Activated naive CD4-positive, alpha-beta T cell treated with Interleukin-2 at 50 U/mL for 16 hours (primary cell): ENCODE measurements around the gene PSD.

Source experiments
- DNase-seq: peaks from one replicate; pipeline ENCODE4 v3.0.0-alpha.2; 2020

Gene PSD

DNA sequence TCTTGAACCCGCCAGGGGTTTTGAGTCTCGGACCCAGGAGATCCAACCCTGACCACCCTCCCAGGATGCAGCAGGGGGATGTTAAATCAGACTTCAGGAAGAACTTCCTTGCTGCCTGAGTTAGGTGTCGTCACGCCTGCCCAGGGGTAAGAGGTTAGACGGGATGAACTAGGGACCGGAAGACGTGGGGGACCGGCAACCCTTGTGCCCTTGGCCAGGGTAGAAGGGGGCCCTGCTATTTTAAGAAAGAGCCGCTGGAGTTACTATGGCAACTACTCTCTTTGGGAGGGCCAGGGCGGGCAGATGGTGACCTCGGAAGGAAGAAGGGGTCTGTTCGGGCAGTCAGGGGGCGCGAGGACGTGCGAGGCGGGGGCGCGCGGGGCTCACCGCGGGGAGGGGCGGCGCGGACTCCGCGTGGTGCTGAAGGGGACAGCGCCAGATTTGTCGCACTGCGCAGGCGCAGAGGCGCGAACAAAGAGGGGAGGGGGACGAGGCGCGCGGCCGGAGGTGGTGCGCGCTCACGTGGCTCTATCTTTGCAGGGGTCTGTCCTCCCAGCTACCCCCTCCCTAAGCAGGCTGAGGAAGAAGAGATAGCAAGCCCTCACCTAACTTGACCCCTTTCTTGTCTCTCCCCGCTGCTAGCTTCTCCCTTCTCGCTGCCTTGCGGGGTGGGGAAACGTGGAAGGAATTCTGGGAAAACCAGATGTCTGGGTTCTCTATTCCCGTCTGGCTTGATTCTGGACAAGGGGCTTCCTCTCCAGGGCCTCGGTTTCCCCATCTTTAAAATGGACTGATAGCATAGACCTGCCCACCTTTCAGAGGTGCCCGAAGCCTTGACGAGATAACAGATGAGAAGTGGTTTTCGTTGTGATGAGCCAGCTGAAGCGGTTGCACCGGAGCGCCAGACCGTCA, 940 bp upstream of the PSD start:
- peak; percentile 72 for DNase-seq

- DNase-seq, result no peak
These were observed 1.9 kb downstream of the PSD start for GRCh38 chr10:102416695-102417094.

DNA sequence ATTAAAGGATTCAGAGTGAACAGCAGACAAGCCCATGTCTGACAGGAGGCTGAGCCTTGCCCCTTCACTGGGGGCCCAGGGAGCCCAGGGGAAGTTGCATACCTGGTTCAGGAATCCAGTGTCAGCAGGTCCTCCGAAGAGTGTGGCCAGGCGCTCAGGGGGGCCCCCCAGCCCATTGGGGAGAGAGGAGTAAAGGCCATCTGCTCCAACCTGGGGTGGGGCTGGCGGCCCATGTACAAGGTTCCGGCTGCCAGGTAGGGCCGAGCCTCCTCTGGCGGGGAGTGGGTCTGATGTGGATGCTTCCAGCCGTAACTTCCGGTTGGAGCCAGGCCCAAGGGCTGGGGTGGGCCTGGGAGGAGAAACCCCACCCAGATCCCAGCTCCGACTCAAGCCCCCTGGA, 2.3 kb downstream of the PSD start:
- DNase-seq, result no peak

DNA sequence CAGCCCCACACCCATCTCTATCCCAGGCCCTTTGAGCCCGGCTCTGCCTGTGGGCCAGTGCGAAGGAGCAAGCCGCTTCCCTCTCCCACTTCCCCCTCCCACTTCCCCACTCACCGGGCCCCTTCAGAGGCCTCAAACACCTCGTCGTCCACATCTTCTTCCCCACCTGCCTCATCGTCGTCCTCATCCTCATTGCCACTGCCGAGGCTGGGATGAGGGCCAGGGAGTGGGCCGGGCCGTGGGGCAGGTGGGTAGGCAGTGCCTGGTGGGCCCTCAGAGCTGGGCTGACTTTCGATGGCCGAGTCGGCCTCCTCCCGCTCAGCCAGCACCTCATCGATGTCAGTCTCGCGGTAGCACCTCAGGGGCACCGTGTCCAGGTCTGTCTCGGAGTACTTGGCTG, 3.8 kb downstream of the PSD start:
- no peak for DNase-seq

DNA sequence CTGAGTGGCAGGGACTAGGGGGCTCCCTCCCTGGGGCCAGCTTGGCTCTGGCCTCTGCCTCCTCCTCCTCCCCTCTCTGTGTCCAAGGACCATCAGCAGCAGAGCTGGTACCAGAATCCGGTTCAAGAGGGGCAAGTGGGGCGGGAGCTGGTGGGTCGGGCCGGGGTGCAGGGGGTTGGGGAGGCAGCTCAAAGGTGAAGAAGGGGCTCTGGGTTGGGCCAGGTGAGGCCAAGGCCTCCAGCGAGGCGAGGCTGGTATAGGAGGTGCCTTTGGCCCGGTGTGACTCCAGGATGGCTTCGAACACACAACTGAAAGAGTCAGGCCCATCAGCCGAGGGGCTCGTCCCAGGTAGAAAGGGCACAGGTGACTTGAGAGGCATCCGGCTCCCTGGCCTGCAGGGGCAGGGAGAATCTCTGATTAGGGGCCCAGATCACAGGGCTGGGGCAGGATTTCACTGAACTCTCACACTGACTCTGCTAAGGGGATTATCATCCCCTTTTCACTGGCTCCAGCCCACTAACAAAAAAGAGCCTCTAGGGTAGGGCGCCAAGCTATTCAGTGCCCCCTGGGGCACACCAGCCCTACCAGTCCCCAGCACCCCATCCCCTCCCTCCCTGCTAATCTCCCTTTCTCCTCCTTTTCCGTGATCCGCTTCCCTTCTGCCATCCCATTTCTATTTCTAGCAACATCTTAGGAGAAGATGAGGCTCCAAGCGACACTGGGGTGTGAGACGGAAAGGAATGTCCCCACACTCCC, 4.6 kb downstream of the PSD start:
- DNase-seq, result no peak

GRCh38 chr10:102413053-102413705, 5.4 kb downstream of the PSD start:
- DNase-seq, result peak; percentile 36

GRCh38 chr10:102412293-102412692, 6.3 kb downstream of the PSD start:
- no peak for DNase-seq

GRCh38 chr10:102411341-102412255, 7.0 kb downstream of the PSD start:
- DNase-seq, result no peak

- peak; percentile 67 for DNase-seq
These were observed 8.0 kb downstream of the PSD start for GRCh38 chr10:102410429-102411073.

- DNase-seq, result no peak
These were observed 8.8 kb downstream of the PSD start for GRCh38 chr10:102409604-102410428.

- DNase-seq, result peak; percentile 81
These were observed 9.6 kb downstream of the PSD start for GRCh38 chr10:102408728-102409603.

DNA sequence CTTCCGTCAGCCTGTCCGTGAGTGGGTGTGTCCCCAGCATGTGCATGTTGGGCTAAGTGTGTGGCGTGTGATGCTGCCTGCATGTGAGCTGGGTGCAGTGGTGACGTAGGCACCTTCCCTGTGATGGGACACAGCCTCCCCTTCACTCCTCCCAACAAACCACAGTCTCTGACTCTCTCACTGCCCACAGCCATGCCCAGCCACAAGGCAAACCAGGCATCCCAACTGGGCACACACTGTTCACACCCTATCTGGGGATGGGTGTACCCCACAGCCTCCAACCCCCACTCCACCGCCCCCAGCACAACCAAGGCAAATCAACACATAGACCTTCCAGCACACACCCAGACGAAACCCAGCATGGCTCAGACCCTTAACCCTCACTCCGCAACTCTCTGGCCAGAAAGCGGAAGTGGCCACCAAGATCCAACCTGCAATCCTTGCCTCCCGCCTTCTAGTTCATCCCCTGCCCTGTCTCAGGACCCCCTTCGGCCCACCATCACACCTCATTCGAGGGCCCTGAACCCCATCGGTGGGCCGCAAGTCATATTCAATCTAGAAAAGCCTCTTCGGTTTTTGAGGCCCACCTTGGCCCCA, 10.4 kb downstream of the PSD start:
- no peak for DNase-seq

DNA sequence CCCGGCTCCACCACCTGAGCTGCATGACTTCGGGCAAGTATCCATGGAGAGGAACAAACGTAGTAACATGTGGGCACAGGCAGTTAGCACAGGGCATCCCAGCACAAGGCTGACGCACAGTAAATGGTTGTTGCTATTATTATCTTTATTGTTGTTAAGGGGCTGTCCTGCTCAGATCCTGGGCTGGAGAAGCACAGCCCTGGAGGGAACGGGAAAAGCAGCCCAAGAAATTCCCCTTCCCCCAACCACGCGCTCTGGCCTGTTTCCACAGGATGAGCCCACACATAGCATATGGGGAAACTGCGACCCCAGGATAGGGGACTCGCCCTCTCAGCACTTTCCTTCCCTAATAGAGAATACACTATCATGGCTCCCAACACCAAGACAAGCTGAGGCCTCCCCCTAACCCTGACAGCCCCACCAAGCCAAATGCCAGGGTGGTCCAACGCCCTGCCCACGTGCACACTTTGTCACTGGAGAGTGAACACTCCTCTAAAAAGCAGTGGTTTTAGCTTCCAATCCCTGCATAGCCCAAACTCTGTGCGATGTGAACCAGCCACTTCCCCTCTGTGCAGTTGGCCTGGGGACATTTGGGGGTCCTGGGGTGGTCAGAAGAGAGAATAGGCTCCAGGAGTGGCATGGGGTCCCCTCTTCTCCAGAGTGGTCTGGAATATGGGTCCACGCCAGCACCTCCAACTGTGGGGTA, 11.0 kb downstream of the PSD start:
- no peak for DNase-seq

- no peak for DNase-seq
These were observed 11.8 kb downstream of the PSD start for GRCh38 chr10:102406815-102407214.

DNA sequence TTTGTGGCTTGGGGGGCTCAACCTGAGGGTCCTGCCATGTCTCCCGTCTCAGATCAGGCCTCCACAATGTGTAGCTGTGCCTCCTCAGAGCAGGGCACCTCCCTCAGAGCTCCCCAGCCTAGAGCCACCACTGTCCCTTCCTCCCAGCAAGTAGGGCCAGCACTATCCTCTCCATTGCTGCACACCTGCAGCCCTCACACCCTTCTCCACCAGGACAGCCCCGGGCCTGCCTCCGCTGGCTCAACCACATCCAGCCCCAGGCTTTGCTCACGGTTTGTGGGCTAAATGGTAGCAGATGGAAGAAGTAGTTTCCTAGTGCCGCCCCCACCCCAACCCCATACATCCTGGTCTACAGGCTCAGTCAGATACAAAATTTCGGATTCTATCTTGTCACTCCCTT, 13.0 kb downstream of the PSD start:
- no peak for DNase-seq

DNA sequence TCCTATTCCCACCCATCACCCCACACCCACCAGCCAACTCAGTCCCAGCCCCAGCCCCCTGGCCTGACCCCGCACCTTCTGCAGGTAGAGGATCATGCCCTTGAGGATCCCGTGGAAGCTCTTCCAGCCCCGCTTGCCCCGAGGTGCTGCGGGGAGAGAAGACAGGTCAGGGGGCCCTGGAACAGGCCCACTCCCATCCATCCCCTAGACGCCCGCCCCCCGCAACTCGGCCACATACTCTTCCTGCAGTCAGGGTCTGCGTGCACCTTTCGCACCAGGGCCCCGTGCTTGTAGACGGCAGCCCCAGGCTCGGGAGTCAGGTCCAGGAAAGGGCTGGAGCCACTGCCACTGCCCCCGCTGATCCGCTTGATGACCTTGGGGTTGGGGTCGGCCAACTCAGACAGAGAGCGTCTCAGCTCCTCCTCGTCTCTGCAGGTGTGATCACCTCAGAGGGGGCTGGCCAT, 13.4 kb downstream of the PSD start:
- DNase-seq, result no peak

DNA sequence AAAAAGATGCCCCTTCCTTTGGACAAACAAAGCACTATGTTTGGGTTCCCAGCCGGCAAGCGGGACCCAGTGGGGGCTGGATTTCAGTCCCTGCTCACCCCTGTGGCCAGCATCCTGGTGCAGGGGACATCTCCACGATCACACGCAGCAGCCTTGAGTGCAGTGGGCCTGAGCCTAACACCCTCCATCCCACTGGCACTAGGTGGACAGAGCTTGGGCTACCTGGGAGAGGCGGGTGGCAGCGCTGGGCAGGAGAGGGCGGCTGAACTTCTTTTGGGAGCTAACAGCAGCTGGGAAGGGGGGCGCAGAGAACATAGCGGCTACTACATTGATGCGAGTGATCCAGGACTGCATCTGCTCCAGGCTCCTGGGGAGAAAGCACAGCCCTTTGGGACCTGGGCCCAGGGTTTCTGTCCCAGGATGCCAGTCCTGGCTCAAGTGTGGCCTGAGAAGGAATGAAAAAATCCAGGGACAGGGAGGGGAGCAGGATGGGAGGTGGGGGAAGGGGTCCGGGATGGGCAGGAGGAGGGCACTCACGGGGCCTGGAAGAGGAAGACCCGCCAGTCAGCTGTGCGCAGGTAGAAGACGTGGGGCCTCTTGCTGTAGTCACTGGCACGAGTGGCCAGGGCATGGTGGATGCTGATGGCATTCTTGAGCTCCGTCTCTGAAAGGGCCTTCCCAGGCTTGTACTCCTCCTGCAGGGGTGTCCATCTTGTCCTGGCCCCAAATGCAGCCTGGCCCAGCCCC, 14.1 kb downstream of the PSD start:
- DNase-seq, result no peak

GRCh38 chr10:102403115-102403514, 15.5 kb downstream of the PSD start:
- no peak for DNase-seq
